GM19193 (cell line): ENCODE data around the gene MS4A15.

Experiments
- POLR2A ChIP-seq: IDR thresholded peaks from 4 replicates; pipeline ENCODE4 v1.6.1; 2011; ENCODE audit not compliant: insufficient read depth, insufficient read length; ENCODE audit errors: extremely low read depth

Gene MS4A15

GRCh38 chr11:60810569-60810968 lies 53.9 kb downstream of the MS4A15 start:
- no peak for TF ChIP-seq POLR2A

- no peak for TF ChIP-seq POLR2A
Measured at GRCh38 chr11:60813324-60813723, 56.7 kb downstream of the MS4A15 start.

DNA sequence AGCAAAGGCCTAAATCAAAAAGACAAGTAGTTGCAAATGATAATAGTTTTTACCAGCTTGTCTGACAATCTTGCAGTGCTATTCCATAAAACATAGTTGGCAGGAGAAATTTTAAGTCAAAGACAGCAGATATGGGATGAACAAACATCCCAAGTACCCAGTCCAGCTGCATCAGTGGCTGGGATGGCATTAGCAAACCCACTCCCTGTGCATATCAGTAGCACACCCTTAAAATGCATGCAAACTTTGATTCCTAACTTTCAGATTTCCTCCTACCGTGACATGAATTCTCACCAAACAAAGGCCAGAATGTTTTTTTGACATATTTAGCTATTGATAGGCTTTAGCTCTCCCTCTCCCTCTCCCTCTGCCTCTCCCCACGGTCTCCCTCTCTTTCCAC lies 57.4 kb downstream of the MS4A15 start:
- TF ChIP-seq POLR2A: no peak

DNA sequence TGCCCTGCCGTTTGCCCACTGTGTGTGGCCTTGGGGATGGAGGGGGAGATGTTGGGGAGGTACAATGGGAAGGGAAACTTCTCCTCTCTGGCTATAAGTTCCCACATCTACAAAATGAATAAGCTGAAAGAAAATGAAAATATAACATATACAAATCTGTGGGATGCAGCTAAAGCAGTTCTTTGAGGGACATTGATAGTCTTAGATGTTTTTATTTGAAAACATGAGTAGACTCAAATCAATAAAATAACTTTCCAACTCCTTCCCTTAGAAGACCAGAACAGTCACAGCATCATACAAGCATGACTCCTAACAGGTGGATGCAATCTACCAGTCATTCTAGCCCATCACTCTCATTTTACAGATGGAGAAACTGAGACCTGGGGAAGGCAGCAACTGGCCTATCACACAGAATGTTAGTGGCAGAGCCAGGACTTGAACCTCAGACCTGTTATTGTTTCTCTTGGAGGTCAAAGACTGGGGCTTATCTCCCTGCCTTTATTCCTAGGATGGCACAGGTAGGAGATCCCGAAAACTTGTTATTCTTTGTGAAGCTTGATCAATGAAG lies 60.0 kb downstream of the MS4A15 start:
- TF ChIP-seq POLR2A: no peak

DNA sequence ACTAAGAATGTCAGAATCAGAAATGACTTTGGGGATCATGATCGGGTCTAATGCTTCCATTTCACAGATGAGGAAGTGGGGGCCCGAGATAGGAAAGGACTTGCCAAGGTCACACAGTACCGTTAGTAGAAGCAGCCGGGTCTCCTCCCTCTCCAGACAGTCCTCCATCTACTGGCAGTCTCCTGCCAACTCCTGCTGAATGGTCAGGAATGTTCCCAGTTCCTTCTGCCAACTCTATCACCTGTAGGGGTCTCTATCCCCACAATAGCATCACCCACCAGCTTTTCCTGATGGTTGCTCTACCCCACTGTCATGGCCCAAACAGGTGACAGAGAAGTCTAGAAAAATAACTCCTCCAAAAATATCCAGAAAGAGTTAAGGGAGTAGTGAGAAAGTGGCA lies 61.4 kb downstream of the MS4A15 start:
- no peak for TF ChIP-seq POLR2A

GRCh38 chr11:60821827-60822599 lies 65.3 kb downstream of the MS4A15 start:
- TF ChIP-seq POLR2A: no peak

- no peak for TF ChIP-seq POLR2A
Measured at GRCh38 chr11:60825118-60825517, 68.5 kb downstream of the MS4A15 start.

- no peak for TF ChIP-seq POLR2A
Measured at GRCh38 chr11:60825790-60826189, 69.1 kb downstream of the MS4A15 start.
